Sciatic nerve (tissue), 2 donors: ENCODE results near the gene CYBB. TPM values are rescaled to one million over a fixed set of nuclear protein-coding genes. Genes with fewer than 3 reads are reported as not detected.

ENCODE experiments used
- ATAC-seq: fragments of 200-7000 bp; cut with Tn5 transposase; one replicate; pipeline ENCODE4 v1.9.1; 2020; ENCODE audit warnings: mild to moderate bottlenecking, moderate library complexity
- DNase-seq: peaks from one replicate; pipeline ENCODE4 v3.0.0-alpha.2; 2020; ENCODE audit warnings: low spot score
- intact Hi-C: fragments of 100-400 bp; cut with DNase I; formaldehyde crosslinking; loops from one replicate; pipeline ENCODE4 v1.14.2; 2022
- total RNA-seq: library from RNA; stranded (reverse); fragmentation: NEBNext Ultra II Directional; extraction: Animal tissue kit (Norgen Biotek cat#: 25700); gene quantifications from one replicate; pipeline ENCODE4 v1.2.1, GENCODE V29; 2021
- donor health status: DM: no; HTN: no; CAD: no.
- donor health status: DM: no; HTN: no; CAD: no.

Gene CYBB
- total RNA-seq, 1 donor from 2014 or later, result 39.8 TPM

DNA sequence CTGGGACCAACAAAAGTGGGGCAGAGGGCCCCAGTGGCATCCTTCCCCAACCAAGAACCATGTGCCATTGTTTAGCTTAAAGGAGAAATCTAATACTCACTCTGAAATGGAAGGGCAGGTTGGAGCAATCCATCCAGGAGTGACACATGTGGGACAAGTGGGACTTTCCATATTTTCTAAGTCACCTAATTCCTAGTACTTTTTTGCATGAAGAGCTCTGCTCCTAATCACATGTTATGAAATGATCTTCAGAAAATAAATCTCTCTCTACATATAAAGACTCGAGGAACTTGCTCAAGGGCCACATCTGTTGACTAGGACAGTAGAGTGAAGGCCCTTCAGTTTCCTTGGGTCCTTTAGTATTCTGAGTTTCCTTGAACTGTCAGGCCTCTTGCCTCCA is 2.5 kb downstream of the CYBB start:
- no peak for ATAC-seq
- intact Hi-C loops, result no loop called here
- DNase-seq, result no peak

DNA sequence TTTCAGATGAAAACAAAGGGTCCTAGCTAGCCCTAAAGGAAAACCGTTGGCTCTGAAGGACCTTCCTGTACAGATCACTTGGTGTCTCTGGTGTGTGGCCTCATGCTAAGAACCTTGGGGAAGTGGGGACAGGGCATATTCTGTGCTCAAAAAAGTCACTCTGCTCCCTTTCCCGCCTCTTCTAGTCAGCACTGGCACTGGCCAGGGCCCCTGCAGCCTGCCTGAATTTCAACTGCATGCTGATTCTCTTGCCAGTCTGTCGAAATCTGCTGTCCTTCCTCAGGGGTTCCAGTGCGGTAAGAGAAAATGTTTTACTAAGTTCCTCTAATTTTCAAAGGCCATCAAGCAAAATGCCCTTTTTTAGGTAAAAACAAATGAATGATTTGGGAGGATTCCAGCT is 3.4 kb downstream of the CYBB start:
- intact Hi-C loops, result no loop called here
- ATAC-seq (no peak), DNase-seq (no peak)

DNA sequence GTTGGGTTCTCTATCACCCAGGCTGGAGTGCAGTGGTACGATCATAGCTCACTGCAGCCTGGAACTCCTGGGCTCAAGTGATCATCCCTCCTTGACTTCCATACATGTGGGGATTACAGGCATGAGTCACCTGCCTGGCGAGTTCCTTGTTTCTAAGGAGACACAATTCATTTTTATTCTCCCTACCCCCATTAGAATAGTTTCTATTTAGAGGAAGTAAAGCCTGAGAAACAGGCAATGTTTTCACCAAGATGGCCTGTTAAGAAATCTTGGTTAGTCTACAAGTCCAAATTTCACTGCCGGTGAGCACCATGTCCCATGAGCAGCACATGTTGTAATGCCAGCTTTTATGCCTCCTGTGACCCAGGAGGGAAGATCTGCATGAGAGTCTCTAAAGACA is 5.7 kb downstream of the CYBB start:
- DNase-seq (no peak), ATAC-seq (no peak)
- intact Hi-C loops, result no loop called here

DNA sequence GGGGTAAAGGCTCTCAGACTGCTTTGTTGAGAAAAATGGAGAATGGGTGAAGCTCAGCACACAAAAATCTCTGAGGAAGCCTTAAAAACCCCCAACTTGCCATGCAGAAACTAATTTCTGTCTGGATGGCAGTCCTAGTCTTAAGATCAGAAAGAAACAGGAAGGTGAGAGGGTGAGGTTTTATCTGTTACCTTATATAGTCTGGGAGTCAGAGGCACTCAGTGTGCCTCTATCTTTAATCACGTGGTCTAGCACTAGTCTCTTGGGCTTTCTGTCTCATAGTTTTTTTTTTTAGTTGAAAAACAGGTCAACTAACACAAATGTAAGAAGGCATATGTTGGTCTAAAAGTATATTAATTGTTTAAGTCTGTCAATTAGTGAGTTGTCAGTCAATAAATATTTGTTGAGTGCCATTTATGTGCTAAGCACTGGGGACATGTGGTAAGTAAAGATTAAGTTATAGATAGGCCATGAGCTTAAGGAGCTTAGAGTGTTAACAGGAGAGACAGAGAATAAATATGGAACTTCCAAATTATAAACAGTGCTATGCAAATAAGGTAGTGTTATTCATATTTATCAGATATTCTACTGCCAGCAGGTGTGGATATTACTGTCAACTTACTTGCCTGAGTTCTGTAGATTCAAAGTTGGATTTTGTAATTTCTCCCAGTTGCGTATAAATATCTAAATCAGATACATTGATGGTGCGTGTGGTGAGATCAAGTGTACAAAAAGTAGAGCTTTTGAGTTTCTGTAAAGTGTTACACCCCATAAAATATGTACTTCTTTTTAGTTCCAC is 7.0 kb downstream of the CYBB start:
- intact Hi-C loops, result no loop called here
- DNase-seq (no peak), ATAC-seq (no peak)

DNA sequence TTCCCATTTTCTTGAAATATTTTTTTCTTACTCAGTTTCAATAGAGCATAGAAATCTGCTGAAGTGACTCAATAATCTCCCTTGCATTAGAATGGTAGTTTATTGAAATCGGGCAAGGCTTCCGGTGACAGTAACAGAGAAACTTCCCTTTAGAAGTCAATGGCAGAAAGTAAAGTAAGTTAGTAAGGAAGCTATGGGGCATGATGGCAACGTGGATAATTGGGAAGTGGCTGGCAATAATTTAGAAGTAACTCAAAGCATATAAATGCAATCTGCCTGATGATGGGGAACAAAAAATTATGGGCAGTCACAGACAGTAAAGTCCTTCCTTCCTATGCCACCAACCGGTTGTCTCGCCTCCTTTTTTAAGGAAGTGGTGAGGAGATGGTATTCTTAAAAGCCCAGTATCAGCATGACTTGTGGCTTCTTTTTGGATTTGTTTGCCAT is 7.6 kb downstream of the CYBB start:
- peak; percentile 30 for ATAC-seq
- intact Hi-C loops, result no loop called here
- no peak for DNase-seq

DNA sequence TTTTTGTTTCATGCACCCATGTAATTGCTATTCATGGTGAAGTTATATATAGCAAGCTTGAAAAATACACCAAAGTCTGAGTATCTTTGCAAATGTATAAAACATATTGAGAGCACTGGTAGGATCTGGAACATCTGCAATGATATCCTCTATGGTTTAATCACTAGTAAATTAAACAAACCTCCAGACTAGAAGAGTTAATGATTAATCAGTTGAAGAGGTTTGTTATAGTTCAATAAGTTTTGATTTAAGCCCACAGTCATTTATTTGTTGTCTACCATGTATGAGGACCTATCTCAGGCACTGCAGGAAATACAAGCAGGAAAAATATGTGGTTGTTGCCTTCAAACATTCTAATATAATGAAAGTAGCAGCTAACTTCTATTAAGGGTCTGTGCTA is 16.5 kb downstream of the CYBB start:
- DNase-seq, result no peak
- intact Hi-C loops, result no loop called here
- no peak for ATAC-seq

DNA sequence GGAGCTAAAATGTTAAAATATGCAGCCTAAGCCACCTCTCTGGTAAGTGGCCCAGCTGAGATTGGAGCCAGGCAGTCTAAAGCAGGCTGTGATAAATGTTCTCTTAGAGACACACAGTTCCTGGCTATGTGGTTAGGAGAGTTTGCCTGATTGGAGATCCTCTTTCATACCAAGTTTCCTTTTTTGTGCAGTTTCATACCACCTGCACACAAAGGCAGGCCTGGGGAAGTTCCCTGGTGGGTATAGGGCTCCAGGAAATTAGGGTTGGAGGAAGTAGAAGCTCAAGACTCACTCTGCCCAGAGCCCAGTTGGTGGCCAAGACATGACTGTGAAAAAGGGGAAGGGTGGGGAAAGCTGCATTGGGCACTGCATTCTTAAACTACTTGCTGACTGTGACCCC is 16.9 kb downstream of the CYBB start:
- ATAC-seq (peak; percentile 68), DNase-seq (no peak)
- intact Hi-C loops, result no loop called here

DNA sequence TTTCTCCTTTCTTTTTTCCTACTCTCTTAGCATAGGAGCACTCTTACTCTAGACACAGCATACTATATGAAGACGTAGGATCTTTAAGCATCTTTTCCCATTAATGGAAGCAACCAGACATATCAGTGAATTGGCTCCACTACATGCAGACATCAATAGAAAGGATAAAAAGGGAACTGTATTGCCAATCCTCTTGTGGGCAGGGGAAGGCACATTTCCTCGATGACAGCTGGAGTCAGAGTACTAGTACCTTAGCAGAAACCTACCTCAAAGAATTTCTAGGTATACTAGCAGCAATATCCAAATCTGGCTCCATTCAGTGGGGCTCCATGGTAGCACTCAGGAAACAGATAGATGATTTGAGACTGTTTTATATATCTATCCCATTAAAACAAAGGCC is 20.1 kb downstream of the CYBB start:
- intact Hi-C loops, result no loop called here
- DNase-seq, result no peak
- no peak for ATAC-seq

DNA sequence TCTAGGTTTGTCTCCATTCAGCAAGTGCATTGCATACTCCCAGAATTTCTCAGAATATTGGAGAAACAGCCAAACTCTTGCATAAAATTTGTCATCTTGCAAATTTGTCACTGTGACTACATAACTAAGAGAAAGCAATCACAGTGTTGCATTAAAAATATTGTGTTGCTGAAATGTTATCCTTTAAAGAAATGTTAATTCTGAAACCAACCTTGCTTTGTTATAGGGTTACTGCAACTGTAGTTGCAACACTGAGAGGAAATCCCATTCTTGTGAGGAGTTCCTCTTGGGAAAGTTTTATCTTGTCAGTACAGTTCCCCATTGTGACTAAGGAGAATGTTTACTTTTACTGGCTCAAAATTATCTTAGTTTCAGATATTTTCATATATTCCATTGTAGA is 20.9 kb downstream of the CYBB start:
- intact Hi-C loops, result no loop called here
- ATAC-seq (no peak), DNase-seq (no peak)

DNA sequence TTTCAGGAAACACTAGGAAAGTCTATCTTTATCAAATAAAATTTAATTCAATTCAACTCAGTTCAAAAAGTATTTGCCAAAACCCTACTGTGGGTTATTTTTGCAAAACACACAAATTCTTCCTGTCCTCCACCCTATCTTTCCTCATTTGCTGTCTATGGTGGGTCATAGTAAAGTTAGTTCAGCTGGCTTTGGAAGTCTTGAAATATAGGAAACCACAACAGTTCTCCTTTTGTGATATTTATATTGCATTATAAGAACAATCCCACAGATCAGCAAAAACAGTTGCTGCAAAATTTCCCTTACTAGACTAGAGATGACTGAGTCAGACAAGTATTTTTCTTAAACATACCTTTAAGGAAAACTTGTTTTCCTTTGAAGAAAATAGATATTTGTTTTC is 22.2 kb downstream of the CYBB start:
- DNase-seq (no peak), ATAC-seq (no peak)
- intact Hi-C loops, result no loop called here

DNA sequence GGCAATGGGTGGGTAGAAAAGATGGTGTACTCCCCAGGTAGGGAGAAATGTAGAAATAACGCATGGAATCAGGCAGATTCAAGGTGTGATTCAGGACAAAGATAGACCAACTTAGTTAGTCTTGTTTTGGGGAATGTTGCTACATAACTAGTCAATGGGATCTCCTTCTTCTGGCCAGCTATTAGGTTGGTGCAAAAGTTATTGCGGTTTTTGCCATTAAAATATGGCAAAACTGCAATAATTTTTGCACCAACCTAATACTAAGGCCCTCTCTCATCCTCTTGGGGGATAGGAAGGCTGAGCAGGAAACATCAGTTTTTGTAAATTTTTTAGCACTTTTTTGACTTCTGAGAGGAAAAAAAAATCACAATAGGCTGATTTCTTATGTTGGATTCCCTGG is 23.2 kb downstream of the CYBB start:
- no peak for ATAC-seq
- no peak for DNase-seq
- intact Hi-C loops, result no loop called here

DNA sequence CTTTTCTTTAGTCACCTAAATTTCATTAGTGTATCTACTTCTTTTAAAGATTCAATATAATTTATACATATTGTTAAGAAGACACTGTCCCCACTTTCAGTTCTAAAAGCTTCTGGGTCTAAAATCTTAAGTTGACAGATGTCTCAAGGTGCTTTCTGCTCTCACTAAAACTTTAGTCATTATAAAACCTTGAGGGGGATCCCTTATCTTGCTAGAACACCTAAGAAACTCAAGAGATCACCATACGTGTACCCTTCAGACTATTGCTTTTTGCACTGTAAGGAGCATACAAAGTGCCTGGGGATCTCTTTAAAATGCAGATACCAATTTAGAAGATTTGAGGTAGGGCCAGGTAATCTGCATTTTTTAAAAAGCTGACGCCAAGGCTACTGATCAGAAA is 30.1 kb downstream of the CYBB start:
- ATAC-seq, result no peak
- intact Hi-C loops, result no loop called here

DNA sequence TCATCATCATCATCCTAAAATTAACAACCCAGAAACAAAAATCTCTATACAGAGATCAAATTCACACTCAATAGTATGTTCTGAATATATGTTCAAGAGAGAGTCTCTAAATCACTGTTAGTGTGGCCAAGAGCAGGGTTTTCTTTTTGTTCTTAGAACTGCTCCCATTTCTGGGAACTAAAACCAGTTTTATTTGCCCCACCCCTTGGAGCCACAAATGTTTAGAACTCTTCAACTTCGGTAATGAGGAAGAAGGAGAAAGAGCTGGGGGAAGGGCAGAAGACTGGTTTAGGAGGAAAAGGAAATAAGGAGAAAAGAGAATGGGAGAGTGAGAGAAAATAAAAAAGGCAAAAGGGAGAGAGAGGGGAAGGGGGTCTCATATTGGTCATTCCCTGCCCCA is 32.3 kb downstream of the CYBB start:
- DNase-seq, result no peak
- intact Hi-C loops, result no loop called here
- no peak for ATAC-seq

More for the DNA sequence above, 30.1 kb downstream of the CYBB start:
- DNase-seq, result no peak

DNA sequence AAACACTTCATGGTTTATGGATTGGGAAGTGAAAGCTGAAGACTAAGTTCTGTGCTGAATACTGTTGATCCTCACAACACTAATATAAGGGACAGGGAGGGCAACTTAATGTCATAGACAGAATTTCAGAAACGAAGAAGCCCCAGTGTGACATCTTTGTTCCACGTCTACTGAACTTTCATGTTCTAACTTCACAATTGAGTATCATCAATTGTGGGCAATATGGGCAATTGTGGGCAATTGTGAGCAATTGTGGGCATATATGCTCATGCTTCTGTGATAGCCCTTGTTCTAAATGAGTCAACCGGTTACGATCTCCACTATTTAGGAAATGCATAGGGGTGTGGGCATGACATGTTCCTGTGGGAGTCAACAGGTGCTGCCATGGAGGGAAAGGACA is 33.7 kb downstream of the CYBB start:
- intact Hi-C loops, result no loop called here
- DNase-seq (no peak), ATAC-seq (no peak)

DNA sequence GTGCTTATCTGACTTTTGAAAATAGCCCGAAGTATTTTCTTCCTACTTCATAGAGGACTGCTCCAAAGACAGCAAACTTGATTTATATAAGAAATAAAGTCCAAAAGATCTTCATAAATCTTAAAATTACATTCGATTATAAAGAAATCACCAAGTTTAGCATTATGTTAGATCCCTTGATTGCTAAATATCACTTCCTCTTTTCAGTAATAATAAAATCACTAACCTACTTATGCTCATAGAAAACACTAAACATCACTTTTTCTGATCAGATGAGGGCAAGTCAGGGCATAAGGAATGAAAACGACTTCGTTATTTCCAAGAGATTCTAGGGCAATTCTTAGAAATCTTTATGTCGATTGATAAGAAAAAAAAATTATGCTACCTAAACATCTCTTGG is 35.5 kb downstream of the CYBB start:
- DNase-seq (no peak), ATAC-seq (no peak)
- intact Hi-C loops, result no loop called here

DNA sequence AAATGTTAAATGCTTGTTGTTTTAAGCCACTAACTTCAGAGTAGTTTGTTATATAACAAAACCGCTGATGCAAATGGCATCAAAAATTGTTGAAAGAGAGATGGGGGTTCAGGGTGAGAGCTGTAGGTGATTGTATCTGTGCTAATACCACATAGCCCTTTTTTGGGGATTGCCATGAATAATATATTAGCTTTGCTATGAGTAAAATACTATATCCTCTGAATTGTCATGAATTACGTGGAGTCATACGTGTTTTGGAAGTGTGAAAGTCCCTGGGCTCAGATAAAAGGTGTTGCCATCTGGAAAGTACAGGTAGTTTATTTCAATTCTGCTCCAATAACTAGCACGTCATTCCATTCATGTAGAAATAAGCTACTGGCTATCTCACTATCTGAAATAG is 36.9 kb downstream of the CYBB start:
- DNase-seq (no peak), ATAC-seq (no peak)
- intact Hi-C loops, result no loop called here

DNA sequence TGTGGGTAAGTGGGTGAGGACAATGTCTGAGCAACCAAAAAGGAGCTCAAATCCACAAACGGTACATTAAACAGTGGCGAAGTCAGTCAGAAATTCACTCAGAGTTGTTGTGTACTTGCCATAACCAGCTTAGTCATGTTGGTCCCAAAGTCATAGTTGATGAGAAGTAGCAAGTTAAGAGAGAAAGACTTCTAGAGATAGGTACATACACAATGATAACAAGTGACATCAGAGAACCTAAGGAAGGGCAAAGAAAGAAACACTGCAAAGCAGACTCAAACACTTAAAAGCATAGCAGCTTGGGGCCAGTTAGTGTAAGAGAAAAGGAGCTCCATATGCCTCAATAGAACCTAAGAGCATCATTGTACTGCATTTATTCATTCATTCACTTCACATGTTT is 37.3 kb downstream of the CYBB start:
- ATAC-seq (no peak), DNase-seq (no peak)
- intact Hi-C loops, result no loop called here

DNA sequence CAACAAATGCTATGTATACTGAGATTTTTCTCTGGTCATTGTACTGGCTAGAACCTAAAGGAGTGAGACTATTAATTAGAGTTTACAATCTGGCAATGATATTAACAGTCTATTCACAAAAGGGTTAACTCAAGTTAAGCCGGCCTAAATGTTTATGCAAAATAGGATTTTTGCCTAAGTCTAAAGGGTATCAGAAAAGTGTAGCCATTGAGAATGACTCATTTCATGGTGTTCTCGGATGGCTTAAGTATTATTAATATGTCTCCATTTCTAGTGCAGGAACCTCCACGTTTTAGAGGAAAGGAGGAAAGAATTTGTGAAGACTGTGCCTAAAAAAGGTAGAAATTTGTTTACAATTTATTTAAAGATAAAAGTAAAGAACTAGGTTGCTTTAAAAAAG is 37.7 kb downstream of the CYBB start:
- intact Hi-C loops, result no loop called here
- no peak for ATAC-seq
- no peak for DNase-seq

DNA sequence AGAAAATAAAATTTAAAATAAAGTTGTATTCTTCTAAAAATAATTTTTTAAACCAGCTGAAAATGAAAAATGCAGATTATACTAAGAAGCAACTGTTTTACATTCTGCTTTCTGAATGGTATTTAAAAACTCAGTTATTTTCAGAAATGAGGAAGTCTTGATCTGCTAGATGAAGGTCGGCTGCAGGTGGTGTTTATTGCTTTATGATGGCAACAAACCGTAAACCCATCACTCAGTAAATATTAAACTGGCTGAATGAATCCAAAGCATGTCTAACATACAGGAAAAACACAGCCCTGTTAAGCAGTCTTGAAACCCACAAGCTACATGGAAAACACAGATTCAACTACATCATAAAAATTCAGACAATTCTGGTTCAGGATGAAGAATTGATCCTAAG is 38.2 kb downstream of the CYBB start:
- no peak for ATAC-seq
- DNase-seq, result no peak
- intact Hi-C loops, result no loop called here

DNA sequence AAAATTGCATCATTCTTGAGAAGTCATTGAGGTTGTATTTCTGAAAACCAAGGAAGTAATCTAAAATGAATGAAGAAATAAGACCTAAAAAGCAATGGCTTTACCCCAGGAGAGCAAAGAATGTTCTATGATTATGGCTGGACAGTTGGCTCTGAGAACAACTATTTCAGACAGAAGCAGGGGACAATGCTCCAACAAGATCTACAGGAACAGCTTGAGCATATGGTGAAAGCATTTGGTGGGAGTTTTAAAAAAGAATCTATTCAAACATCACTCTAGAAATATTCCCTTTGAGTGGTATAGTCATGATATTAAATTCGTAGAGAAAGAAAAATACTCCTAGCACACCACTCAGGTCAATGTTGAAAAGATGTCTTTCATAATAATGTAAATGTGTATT is 40.8 kb downstream of the CYBB start:
- intact Hi-C loops, result no loop called here
- DNase-seq, result no peak
- no peak for ATAC-seq

DNA sequence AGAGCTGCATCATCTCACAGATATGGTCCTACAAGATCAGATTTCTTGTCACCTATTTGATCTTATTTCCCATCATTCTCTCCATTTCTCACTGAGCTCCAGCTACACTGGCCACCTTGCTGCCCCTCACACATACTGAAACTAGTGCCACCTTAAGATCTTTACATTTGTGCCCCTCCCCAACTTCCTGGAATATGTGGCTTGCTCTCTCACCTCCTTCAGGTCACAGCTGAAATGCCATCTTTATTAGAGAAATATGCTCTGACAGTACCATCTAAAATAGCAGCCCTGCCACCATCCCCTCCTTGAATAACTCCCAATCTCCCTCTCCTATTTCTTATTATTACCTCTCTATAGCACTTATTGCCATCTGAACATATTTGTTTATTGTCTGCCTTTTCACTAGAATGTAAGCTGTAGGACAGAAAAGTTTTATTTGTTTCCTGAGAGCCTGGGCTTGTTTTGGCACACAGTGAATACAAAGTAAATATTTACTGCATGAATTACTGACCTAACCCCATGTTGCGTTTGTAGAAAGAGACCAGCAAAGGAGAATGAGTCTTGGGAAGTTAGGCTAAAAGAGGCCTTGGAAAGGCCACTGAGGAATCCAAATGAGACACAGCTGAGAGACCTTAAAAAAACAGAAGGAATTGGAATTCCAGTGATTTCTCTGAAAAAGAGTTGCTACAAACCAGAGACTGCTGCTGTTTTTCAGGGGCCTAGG is 44.8 kb downstream of the CYBB start:
- intact Hi-C loops, result no loop called here

More for the DNA sequence above, 44.8 kb downstream of the CYBB start:
- ATAC-seq (peak; percentile 70), DNase-seq (no peak)
